Lower leg skin (tissue), 3 donors: ENCODE data around the gene SEMA6B.

Source experiments
- POLR2A ChIP-seq, 2 donors: fragments of 450-650 bp; IDR thresholded peaks; one replicate each; pipeline ENCODE4 v1.6.1; 2016 to 2017; ENCODE audit warnings: antibody characterized with exemption in 2 of 2, mild to moderate bottlenecking in 1 of 2, moderate library complexity in 1 of 2
- TF ChIP-seq, protein P1 (sequence below), 3 donors: fragments of 450-650 bp; IDR thresholded peaks; one replicate each; pipeline ENCODE4 v1.5.1; 2016; ENCODE audit warnings: antibody characterized with exemption in 3 of 3, mild to moderate bottlenecking in 3 of 3, moderate library complexity in 2 of 3

DNA sequence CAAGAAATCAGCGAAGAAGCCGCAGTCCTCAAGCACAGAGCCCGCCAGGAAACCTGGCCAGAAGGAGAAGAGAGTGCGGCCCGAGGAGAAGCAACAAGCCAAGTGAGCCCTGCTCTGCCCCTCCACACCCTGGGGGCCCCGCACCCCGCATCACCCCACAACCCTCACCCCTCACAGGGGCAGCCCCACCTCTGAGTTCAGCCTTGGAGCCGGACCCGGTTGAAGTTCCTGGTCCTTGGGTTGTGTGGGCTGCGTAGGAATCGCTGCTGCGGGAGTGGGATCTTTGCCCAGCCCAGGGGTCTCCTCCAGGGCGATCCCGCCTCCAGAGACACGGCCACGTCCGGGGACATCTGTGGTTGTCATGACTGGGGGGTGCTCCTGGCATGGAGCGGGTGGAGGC, 63.2 kb downstream of the SEMA6B start:
- TF ChIP-seq, protein P1, sequence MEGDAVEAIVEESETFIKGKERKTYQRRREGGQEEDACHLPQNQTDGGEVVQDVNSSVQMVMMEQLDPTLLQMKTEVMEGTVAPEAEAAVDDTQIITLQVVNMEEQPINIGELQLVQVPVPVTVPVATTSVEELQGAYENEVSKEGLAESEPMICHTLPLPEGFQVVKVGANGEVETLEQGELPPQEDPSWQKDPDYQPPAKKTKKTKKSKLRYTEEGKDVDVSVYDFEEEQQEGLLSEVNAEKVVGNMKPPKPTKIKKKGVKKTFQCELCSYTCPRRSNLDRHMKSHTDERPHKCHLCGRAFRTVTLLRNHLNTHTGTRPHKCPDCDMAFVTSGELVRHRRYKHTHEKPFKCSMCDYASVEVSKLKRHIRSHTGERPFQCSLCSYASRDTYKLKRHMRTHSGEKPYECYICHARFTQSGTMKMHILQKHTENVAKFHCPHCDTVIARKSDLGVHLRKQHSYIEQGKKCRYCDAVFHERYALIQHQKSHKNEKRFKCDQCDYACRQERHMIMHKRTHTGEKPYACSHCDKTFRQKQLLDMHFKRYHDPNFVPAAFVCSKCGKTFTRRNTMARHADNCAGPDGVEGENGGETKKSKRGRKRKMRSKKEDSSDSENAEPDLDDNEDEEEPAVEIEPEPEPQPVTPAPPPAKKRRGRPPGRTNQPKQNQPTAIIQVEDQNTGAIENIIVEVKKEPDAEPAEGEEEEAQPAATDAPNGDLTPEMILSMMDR (IDR thresholded peaks at IDR 0.05), result no peak
- no peak for TF ChIP-seq POLR2A (IDR thresholded peaks at IDR 0.05)
